ENCODE measurements around the gene ABCC3. TPM values are rescaled to one million over a fixed set of nuclear protein-coding genes. Genes with fewer than 3 reads are reported as not detected.
A peak's percentile ranks its signal among the peaks of the same experiment; 100 is the strongest.

The ABCC3 gene
- total RNA-seq, 1 experiment from 2014 or later, result 293 TPM

GRCh38 chr17:50661795-50662391 is 27.2 kb downstream of the ABCC3 start:
- H3K4me3 Mint-ChIP-seq (ENCODE audit: unreplicated experiment), result peak overlapping the region; percentile 47
- ChIA-PET POLR2A (interaction anchor here (0.6 to 5.5 kb wide), 14 partner anchors 9 to 182 kb away, joined by 3 to 96 read pairs (median 5); partner anchors contain the start of genes ANKRD40 and LUC7L3), CTCF (interaction anchor here (0.5 to 2.9 kb wide), 12 partner anchors 9 to 102 kb away, joined by 3 to 16 read pairs (median 4); partner anchors contain the start of gene CACNA1G)
- intact Hi-C loops (cut with micrococcal nuclease), result loop anchor here (1.0 kb wide), 1 partner anchor 23 kb away; no protein-coding TSS in a partner anchor
- H3K27me3 Mint-ChIP-seq (ENCODE audit: insufficient read depth, unreplicated experiment), result no peaks in the 10 kb centered on the region
- H3K9me3 Mint-ChIP-seq (ENCODE audit: unreplicated experiment), result no peaks in the 10 kb centered on the region
- no TSS peak for BruUV-seq (replicated peaks)
- H3K4me1 Mint-ChIP-seq (ENCODE audit: insufficient read depth, unreplicated experiment), result peaks cover 45% of the 10 kb centered on the region
- no peak for TF ChIP-seq CTCF (IDR thresholded peaks at IDR 0.05; ENCODE audit: unreplicated experiment)
- peaks cover 32% of the 10 kb centered on the region for H3K36me3 Mint-ChIP-seq (ENCODE audit: insufficient read depth, unreplicated experiment)
- peak; percentile 99 for DNase-seq (ENCODE audit: unreplicated experiment)
- H3K27ac Mint-ChIP-seq (ENCODE audit: low read depth, unreplicated experiment), result peak overlapping the region; percentile 77

- H3K4me3 Mint-ChIP-seq (ENCODE audit: unreplicated experiment), result no peak overlapping the region
- peaks cover 52% of the 10 kb centered on the region for H3K4me1 Mint-ChIP-seq (ENCODE audit: insufficient read depth, unreplicated experiment)
- ChIA-PET POLR2A (interaction anchor here (0.7 to 5.5 kb wide), 10 partner anchors 8 to 175 kb away, joined by 3 to 96 read pairs (median 5); partner anchors contain the start of gene ANKRD40), CTCF (interaction anchor here (0.6 to 2.9 kb wide), 7 partner anchors 8 to 32 kb away, joined by 3 to 16 read pairs (median 6); no protein-coding TSS in a partner anchor)
- no TSS peak for BruUV-seq (replicated peaks)
- no peak for DNase-seq (ENCODE audit: unreplicated experiment)
- peaks cover 28% of the 10 kb centered on the region for H3K36me3 Mint-ChIP-seq (ENCODE audit: insufficient read depth, unreplicated experiment)
- peak overlapping the region; percentile 77 for H3K27ac Mint-ChIP-seq (ENCODE audit: low read depth, unreplicated experiment)
- intact Hi-C loops (cut with micrococcal nuclease), result loop anchor here (1.0 kb wide), 1 partner anchor 23 kb away; no protein-coding TSS in a partner anchor
- no peaks in the 10 kb centered on the region for H3K9me3 Mint-ChIP-seq (ENCODE audit: unreplicated experiment)
- no peaks in the 10 kb centered on the region for H3K27me3 Mint-ChIP-seq (ENCODE audit: insufficient read depth, unreplicated experiment)
- TF ChIP-seq CTCF (IDR thresholded peaks at IDR 0.05; ENCODE audit: unreplicated experiment), result no peak
Measured at GRCh38 chr17:50662632-50663225, 28.0 kb downstream of the ABCC3 start.

GRCh38 chr17:50663812-50664374 is 29.2 kb downstream of the ABCC3 start:
- ChIA-PET CTCF (interaction anchor here (0.7 to 1.5 kb wide), 2 partner anchors 33 to 113 kb away, joined by 3 read pairs; no protein-coding TSS in a partner anchor), POLR2A (no interaction called here)
- peaks cover 36% of the 10 kb centered on the region for H3K36me3 Mint-ChIP-seq (ENCODE audit: insufficient read depth, unreplicated experiment)
- H3K4me3 Mint-ChIP-seq (ENCODE audit: unreplicated experiment), result no peak overlapping the region
- peaks cover 57% of the 10 kb centered on the region for H3K4me1 Mint-ChIP-seq (ENCODE audit: insufficient read depth, unreplicated experiment)
- no peak for TF ChIP-seq CTCF (IDR thresholded peaks at IDR 0.05; ENCODE audit: unreplicated experiment)
- intact Hi-C loops (cut with micrococcal nuclease), result no loop called here
- H3K27me3 Mint-ChIP-seq (ENCODE audit: insufficient read depth, unreplicated experiment), result no peaks in the 10 kb centered on the region
- BruUV-seq (replicated peaks), result no TSS peak
- H3K27ac Mint-ChIP-seq (ENCODE audit: low read depth, unreplicated experiment), result no peak overlapping the region
- H3K9me3 Mint-ChIP-seq (ENCODE audit: unreplicated experiment), result no peaks in the 10 kb centered on the region
- no peak for DNase-seq (ENCODE audit: unreplicated experiment)

All from MCF 10A (cell line).